ENCODE results near the gene ARHGAP26.

- TF ChIP-seq, protein P1, sequence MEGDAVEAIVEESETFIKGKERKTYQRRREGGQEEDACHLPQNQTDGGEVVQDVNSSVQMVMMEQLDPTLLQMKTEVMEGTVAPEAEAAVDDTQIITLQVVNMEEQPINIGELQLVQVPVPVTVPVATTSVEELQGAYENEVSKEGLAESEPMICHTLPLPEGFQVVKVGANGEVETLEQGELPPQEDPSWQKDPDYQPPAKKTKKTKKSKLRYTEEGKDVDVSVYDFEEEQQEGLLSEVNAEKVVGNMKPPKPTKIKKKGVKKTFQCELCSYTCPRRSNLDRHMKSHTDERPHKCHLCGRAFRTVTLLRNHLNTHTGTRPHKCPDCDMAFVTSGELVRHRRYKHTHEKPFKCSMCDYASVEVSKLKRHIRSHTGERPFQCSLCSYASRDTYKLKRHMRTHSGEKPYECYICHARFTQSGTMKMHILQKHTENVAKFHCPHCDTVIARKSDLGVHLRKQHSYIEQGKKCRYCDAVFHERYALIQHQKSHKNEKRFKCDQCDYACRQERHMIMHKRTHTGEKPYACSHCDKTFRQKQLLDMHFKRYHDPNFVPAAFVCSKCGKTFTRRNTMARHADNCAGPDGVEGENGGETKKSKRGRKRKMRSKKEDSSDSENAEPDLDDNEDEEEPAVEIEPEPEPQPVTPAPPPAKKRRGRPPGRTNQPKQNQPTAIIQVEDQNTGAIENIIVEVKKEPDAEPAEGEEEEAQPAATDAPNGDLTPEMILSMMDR (IDR thresholded peaks at IDR 0.05): no peak
- TF ChIP-seq POLR2A (IDR thresholded peaks at IDR 0.05): no peak
These were observed 102.0 kb downstream of the ARHGAP26 start for GRCh38 chr5:142872217-142872616.
